ENCODE results near the gene ARHGAP15.
A peak's percentile ranks its signal among the peaks of the same experiment; 100 is the strongest.

The ARHGAP15 gene

GRCh38 chr2:143764706-143765105 is 635.5 kb downstream of the ARHGAP15 start:
- no peak for DNase-seq (ENCODE audit: low spot score)

DNA sequence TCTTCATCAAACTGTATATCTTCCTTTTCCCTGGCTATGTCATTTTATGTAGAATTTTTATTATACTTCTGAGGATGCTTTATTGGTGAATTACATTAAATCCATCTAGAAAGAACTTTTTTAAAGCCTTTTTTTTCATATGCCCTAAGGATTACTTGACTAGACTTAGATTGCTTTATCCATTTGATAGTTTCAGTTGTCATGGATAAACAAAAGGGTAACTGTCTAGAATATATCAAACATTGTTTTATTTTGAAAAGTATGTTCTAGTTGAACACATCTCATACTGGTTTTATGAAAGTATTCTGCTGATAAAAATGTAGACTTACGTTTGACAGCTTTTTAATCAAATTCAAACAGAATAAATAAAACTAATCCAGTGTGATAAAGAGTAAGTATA is 639.8 kb downstream of the ARHGAP15 start:
- DNase-seq (ENCODE audit: low spot score), result no peak

DNA sequence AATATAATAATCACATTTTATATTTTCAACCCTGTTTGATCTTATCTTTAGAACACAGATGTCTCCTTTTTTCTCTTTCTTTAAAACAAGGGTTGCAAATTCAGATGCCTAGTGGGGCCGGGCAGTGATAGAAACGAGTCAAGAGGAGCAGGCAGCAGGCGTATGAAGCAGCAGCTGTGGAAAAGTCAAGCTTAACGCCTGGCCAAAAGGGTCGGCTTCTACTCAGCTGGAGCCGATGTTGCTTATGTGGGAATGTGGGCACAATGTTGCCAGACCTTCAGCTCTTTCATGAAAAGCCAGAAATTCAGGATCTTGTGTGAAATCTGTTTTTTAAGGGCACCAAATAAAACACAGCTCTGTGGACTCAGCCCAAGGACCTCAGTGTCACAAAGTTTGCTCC is 642.7 kb downstream of the ARHGAP15 start:
- no peak for DNase-seq (ENCODE audit: low spot score)

- DNase-seq (ENCODE audit: low spot score), result no peak
These were observed 647.5 kb downstream of the ARHGAP15 start for GRCh38 chr2:143776526-143777297.

GRCh38 chr2:143779021-143779420 is 649.8 kb downstream of the ARHGAP15 start:
- peak; percentile 7 for DNase-seq (ENCODE audit: low spot score)

- no peak for DNase-seq (ENCODE audit: low spot score)
These were observed 657.0 kb downstream of the ARHGAP15 start for GRCh38 chr2:143786026-143786765.

DNA sequence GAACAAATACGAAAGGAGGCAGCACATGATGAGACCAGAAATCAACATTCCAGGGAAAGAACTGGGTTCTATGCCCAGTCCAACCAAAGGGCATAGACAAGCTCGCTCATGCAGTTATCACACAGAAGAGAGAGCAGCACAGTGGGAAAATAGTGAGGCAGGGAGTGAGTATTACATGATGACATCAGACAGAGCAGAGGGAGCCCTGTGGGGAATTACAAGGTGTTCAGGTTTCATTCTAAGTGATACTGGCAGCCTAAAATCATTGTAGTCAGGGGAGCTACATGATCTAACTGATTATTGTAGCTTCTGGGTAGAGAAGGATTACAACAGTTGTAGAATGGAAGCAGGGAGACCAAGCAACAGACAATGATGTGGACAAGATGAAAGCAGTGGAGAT is 658.5 kb downstream of the ARHGAP15 start:
- DNase-seq (ENCODE audit: low spot score), result no peak

DNA sequence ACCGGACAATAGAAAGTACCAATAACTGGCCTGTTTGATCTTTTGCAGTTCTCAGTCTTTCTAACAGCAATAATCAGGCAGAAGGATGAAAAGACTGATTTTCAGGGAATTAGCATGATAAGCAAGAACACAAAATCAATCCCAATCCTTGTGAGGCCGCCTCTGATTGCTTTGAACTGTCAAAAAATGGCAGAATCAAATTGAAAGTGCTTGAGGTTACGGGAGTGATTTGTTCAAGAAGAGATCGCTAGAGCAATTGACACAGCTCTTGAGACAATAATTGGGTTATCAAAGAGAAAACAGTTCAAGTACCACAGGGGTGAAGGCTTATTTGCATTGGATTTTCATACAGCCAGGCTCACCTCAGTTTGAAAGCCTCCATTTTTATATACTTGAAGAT is 663.4 kb downstream of the ARHGAP15 start:
- no peak for DNase-seq (ENCODE audit: low spot score)

DNA sequence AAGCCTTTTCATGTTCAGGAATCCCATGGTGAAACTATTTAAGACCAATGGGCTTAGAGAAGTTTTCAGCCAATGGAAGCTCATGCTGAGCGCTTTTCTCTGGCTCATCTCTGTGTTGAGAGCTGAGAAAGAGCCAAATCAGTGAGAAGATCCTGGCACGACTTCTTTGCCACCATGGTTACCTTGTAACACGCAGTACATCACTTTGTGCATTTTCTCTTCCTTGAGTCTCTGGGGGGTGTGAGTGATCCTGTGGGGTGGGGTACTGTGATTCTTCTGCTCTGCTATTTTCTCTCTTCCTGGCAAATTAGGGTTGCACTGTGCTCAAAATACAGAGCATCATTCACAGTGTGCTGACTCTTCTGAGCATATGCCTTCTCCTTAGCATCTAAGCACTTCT is 664.2 kb downstream of the ARHGAP15 start:
- peak; percentile 7 for DNase-seq (ENCODE audit: low spot score)

GRCh38 chr2:143796051-143796450 is 666.8 kb downstream of the ARHGAP15 start:
- no peak for DNase-seq (ENCODE audit: low spot score)

DNA sequence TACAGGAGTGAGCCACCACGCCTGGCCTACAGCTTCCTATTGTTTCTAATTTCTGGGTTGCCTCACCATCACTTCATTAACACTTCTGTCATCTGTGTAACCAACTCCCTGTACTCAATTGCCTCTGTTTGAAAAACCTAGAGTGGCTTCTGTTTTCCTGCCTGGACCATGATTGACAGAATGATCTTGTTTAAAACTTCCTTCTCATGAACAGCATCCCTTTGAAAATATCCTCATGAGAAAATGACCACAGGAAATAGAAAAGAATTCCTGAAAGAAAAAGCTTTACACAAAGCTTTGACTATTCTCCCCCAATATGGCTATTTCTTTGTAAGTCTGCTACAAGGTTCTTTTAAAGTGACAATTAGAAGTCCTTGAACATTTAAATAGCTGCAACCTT is 672.3 kb downstream of the ARHGAP15 start:
- DNase-seq (ENCODE audit: low spot score), result no peak

DNA sequence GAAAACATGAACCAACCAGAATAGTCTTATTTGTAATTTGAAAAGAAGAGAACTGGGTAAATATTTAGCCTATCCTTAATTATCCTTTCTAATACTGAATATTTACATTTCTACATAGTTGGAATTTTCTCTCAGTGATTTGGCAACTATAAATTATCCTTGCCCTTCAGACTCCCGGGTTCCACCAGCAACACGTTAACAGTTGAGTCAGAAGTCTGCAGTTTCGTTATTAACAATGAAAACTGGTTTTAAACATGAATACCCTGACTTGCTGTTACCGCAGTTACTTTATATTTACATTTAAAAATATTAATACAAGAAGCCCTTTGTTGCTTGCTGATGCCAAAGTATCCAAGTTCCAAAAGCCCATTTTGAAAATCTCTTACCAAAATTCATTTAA is 673.0 kb downstream of the ARHGAP15 start:
- no peak for DNase-seq (ENCODE audit: low spot score)

GRCh38 chr2:143802871-143803650 is 673.8 kb downstream of the ARHGAP15 start:
- DNase-seq (ENCODE audit: low spot score), result no peak

- DNase-seq (ENCODE audit: low spot score), result no peak
These were observed 674.7 kb downstream of the ARHGAP15 start for GRCh38 chr2:143803936-143804335.

DNA sequence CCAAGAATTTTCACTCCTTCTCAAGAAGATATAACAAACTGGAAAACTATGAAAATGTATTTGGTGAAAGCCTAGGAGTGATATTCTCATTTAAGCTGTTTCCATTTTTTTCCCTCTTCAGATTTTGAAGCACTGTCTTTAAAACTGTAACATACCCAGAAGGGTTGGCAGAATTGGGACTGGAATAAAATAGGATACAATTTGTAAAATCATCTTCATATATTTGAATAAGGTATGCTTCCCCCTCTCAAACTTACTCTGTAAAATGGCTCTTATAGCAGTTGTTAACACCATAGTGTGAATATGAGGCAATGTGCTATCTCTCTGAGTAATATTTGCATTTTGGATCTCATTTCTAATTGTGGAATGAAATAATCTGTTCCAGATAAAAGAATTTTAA is 676.4 kb downstream of the ARHGAP15 start:
- DNase-seq (ENCODE audit: low spot score), result no peak

- no peak for DNase-seq (ENCODE audit: low spot score)
These were observed 678.0 kb downstream of the ARHGAP15 start for GRCh38 chr2:143807192-143807591.

- no peak for DNase-seq (ENCODE audit: low spot score)
These were observed 678.5 kb downstream of the ARHGAP15 start for GRCh38 chr2:143807671-143808070.

GRCh38 chr2:143808166-143808565 is 678.9 kb downstream of the ARHGAP15 start:
- DNase-seq (ENCODE audit: low spot score), result no peak

GRCh38 chr2:143815082-143815481 is 685.9 kb downstream of the ARHGAP15 start:
- no peak for DNase-seq (ENCODE audit: low spot score)

DNA sequence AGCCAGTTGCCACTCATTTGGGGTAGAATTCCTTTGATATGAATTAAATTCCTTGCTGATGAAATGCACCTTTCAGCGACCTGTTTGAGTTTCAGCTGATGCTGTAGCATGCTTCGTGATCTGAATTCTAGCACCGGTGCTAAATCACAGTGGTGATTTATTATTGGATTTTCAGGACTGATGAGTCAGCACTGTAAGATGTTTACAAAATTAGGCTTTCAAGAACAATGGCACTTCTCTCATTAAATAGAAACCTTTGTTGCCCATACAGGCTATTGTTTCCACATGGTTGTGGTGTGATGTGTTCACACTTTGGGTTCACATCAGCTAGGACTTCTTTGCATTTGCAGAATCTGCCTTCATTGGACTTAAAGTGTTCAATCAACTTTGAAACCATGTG is 687.7 kb downstream of the ARHGAP15 start:
- DNase-seq (ENCODE audit: low spot score), result no peak

Measured in Ammon's horn (tissue), 1 donor.